Limb (tissue), 2 donors: Measurements from ENCODE around the gene CSNK1G3.

ENCODE experiments used
- DNase-seq, 2 donors: peaks; one replicate each; pipeline ENCODE4 v3.0.0-alpha.2; 2016; ENCODE audit errors: extremely low spot score in 2 of 2

Gene CSNK1G3

GRCh38 chr5:123557907-123558306 lies 45.9 kb downstream of the CSNK1G3 start:
- no peak for DNase-seq

GRCh38 chr5:123558762-123559433 lies 46.9 kb downstream of the CSNK1G3 start:
- no peak for DNase-seq

GRCh38 chr5:123559434-123559775 lies 47.4 kb downstream of the CSNK1G3 start:
- DNase-seq = no peak

- DNase-seq = no peak
Measured at GRCh38 chr5:123561230-123561629, 49.3 kb downstream of the CSNK1G3 start.

- no peak for DNase-seq
Measured at GRCh38 chr5:123571927-123572326, 60.0 kb downstream of the CSNK1G3 start.

GRCh38 chr5:123578390-123578789 lies 66.4 kb downstream of the CSNK1G3 start:
- DNase-seq = no peak

GRCh38 chr5:123579410-123579809 lies 67.4 kb downstream of the CSNK1G3 start:
- no peak for DNase-seq

GRCh38 chr5:123582550-123583285 lies 70.7 kb downstream of the CSNK1G3 start:
- no peak for DNase-seq

- no peak for DNase-seq
Measured at GRCh38 chr5:123585871-123586270, 73.9 kb downstream of the CSNK1G3 start.

- no peak for DNase-seq
Measured at GRCh38 chr5:123594434-123594833, 82.5 kb downstream of the CSNK1G3 start.

- no peak for DNase-seq
Measured at GRCh38 chr5:123597018-123597417, 85.0 kb downstream of the CSNK1G3 start.

- no peak for DNase-seq
Measured at GRCh38 chr5:123598028-123598689, 86.2 kb downstream of the CSNK1G3 start.

GRCh38 chr5:123599171-123599570 lies 87.2 kb downstream of the CSNK1G3 start:
- DNase-seq = no peak

GRCh38 chr5:123601610-123602009 lies 89.6 kb downstream of the CSNK1G3 start:
- no peak for DNase-seq

- no peak for DNase-seq
Measured at GRCh38 chr5:123605822-123606221, 93.8 kb downstream of the CSNK1G3 start.

GRCh38 chr5:123610209-123610608 lies 98.2 kb downstream of the CSNK1G3 start:
- DNase-seq = no peak

GRCh38 chr5:123610665-123611405 lies 98.9 kb downstream of the CSNK1G3 start:
- DNase-seq = peak in 1 of 2 donors; percentile 62

- DNase-seq = no peak
Measured at GRCh38 chr5:123611406-123611709, 99.4 kb downstream of the CSNK1G3 start.

- no peak for DNase-seq
Measured at GRCh38 chr5:123617561-123617960, 105.6 kb downstream of the CSNK1G3 start.

- no peak for DNase-seq
Measured at GRCh38 chr5:123626051-123626450, 114.1 kb downstream of the CSNK1G3 start.

GRCh38 chr5:123628860-123629544 lies 117.0 kb downstream of the CSNK1G3 start:
- no peak for DNase-seq

- DNase-seq = no peak
Measured at GRCh38 chr5:123636006-123636405, 124.0 kb downstream of the CSNK1G3 start.
